C4-2B (cell line): Measurements from ENCODE around the gene HTR1D.
"Not testable (repeated sequence)": the region's sequence is repeated elsewhere in the genome, so short reads cannot be mapped to it uniquely, and the experiment has no call there.

ENCODE experiments used
- H3K27ac ChIP-seq: fragments of 450-650 bp; 2 replicates; pipeline ENCODE4 v1.5.1; 2017
- ZFX ChIP-seq: fragments of 450-650 bp; IDR thresholded peaks from 2 replicates; pipeline ENCODE4 v1.6.1; 2017
- TF ChIP-seq, protein P1 (sequence below): fragments of 450-650 bp; conservative IDR thresholded peaks from 2 replicates; pipeline ENCODE4 v1.5.1; 2017; ENCODE audit warnings: mild to moderate bottlenecking

The HTR1D gene

GRCh38 chr1:23217421-23218115 lies at the start of gene HTR1D:
Gene HTR1D, minus strand, starts transcription at chr1:23217502. Its CDS starts 23,283 bp downstream, at chr1:23194219.
- TF ChIP-seq, protein P1, sequence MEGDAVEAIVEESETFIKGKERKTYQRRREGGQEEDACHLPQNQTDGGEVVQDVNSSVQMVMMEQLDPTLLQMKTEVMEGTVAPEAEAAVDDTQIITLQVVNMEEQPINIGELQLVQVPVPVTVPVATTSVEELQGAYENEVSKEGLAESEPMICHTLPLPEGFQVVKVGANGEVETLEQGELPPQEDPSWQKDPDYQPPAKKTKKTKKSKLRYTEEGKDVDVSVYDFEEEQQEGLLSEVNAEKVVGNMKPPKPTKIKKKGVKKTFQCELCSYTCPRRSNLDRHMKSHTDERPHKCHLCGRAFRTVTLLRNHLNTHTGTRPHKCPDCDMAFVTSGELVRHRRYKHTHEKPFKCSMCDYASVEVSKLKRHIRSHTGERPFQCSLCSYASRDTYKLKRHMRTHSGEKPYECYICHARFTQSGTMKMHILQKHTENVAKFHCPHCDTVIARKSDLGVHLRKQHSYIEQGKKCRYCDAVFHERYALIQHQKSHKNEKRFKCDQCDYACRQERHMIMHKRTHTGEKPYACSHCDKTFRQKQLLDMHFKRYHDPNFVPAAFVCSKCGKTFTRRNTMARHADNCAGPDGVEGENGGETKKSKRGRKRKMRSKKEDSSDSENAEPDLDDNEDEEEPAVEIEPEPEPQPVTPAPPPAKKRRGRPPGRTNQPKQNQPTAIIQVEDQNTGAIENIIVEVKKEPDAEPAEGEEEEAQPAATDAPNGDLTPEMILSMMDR, result no peak
- no peak for TF ChIP-seq ZFX
- no peak within 1 kb of the TSS for H3K27ac ChIP-seq

DNA sequence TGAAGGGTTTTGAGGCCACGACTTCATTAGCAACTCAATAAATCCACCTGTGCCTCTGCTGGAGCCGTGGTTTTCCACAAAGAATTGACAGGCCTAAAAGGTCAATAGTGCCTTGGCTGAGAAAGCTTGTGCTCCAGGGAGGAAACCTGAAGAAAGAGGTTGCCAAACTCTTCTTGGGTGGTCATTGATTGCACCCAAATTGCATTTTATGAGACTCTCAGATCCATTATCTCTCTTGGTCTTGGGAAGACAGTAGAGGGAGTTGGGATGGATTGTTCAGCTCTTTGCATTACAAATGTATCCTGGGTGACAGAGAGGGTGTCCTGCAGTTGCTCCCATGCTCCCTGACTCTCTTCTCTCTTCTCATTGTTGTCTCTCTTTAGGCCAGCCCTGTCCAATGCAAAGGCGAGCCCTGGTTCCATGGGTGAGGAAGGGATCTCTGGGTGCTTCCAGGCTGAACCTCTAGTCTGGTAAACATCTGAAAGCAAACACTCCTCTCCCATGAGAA lies 46.1 kb upstream of the HTR1D start:
- no peak overlapping the region for H3K27ac ChIP-seq
- TF ChIP-seq ZFX, result no peak
- TF ChIP-seq, protein P1, result no peak

GRCh38 chr1:23258082-23258481 lies 40.8 kb upstream of the HTR1D start:
- H3K27ac ChIP-seq, result not testable (repeated sequence)

GRCh38 chr1:23257371-23257770 lies 40.1 kb upstream of the HTR1D start:
- H3K27ac ChIP-seq, result not testable (repeated sequence)

- TF ChIP-seq, protein P1, result no peak
- no peak for TF ChIP-seq ZFX
- no peak overlapping the region for H3K27ac ChIP-seq
Measured at GRCh38 chr1:23254584-23254983, 37.3 kb upstream of the HTR1D start.

DNA sequence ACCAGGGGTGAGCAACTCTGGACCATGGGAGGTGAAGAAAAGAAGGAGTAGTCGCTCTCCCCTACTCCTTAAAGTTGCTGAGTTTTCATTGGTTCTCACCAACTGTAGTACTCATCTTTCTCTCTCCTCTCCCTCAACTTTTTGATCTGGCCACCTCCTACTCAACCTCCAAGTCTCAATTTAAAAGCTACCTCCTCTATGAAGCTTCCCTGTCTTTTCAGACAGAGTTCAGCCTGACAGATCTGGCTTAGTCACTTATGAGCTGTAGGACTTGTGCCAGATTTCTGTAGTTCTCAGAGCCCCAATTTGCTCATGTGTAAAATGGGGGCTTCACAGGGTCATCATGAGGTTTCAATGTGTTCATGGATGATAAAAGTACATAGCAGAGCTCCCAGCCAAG lies 34.5 kb upstream of the HTR1D start:
- TF ChIP-seq, protein P1, result no peak
- TF ChIP-seq ZFX, result no peak
- no peak overlapping the region for H3K27ac ChIP-seq

GRCh38 chr1:23249787-23250454 lies 32.6 kb upstream of the HTR1D start:
- TF ChIP-seq, protein P1, result no peak
- TF ChIP-seq ZFX, result no peak
- H3K27ac ChIP-seq, result no peak overlapping the region

DNA sequence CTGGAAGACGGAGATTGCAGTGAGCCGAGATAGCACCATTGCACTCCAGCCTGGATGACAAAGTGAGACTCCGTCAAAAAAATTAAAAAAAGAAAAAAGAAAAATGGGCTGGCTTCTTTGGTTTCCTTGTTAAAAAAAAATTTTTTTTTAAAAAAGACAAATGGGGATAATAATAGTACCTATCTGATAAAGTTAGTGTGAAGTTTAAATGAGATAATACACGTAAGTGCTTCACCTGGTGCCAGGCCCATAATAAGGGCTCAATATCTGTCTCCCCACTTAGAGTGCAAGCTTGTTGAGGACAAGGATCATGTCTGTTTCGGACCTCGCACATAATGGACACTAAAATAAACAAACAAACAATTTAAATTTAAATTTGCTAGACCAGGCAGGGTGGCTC lies 30.0 kb upstream of the HTR1D start:
- TF ChIP-seq, protein P1, result no peak
- TF ChIP-seq ZFX, result no peak

More for the DNA sequence above, 30.0 kb upstream of the HTR1D start:
- no peak overlapping the region for H3K27ac ChIP-seq
